HG03354 (cell line): ENCODE data around the gene CPA3.

Experiments
- ATAC-seq: cut with Tn5 transposase; IDR thresholded peaks from one replicate; pipeline ENCODE4 v1.9.1; 2021; ENCODE audit warnings: mild to moderate bottlenecking; ENCODE audit not compliant: unreplicated experiment, poor library complexity, severe bottlenecking

Gene CPA3

GRCh38 chr3:148906667-148907066, 41.6 kb downstream of the CPA3 start:
- ATAC-seq, result no peak

- ATAC-seq, result no peak
Measured at GRCh38 chr3:148911173-148911572, 46.1 kb downstream of the CPA3 start.

DNA sequence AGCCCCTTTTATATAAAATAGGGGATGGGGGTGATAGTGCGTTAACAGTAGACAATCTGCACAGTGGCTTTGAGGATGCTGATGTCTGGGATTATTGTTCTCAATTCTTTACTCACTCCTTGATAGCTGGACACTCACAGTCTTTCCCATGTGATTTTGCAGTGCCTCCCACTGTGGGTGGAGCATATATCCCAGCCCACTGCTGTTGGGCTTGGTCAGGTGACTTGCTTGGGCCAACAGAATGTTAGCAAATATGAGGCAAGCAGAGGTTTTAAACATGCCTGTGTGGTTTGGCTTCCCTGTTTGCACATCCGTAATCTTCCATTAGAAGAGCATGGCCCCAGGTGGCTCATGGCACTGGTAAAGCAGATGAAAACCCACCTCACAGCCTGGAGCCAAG, 46.5 kb downstream of the CPA3 start:
- ATAC-seq, result no peak

- no peak for ATAC-seq
Measured at GRCh38 chr3:148914936-148915690, 50.0 kb downstream of the CPA3 start.

DNA sequence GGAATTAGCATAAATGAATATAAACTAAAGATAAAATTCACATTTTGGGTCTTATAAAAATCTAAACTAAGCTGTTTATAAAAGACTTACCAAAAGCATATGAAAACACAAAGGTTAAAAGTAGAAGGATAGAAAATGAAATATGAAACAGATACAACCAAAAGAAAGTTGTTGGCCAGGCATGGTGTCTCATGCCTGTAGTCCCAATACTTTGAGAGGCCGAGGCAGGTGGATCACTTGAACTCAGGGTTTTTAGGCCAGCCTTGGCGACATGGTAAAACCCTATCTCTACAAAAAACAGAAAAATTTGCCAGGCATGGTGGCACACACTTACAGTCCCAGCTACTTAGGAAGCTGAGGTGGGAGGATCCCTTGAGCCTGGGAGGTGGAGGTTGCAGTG, 51.0 kb downstream of the CPA3 start:
- ATAC-seq, result no peak

DNA sequence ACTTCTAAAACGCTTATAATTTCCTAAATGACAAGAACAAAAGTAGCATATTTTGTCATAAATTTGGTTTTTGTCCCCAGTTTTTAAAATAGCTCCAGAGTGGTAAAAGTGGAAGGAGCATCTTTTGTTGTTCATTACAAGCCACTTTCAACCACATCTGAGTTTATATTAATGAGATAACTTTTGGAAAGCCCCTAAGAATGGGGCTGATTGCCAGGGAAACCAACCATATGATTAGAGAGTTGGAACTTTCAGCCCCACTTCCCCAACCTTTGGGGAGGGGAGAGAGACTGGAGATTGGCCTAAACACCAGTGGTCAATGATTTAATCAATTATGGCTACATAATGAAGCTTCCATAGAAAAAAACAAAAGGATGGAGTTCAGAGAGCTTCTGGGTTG, 57.4 kb downstream of the CPA3 start:
- peak; percentile 52 for ATAC-seq

GRCh38 chr3:148923592-148923991, 58.5 kb downstream of the CPA3 start:
- ATAC-seq, result peak; percentile 63

DNA sequence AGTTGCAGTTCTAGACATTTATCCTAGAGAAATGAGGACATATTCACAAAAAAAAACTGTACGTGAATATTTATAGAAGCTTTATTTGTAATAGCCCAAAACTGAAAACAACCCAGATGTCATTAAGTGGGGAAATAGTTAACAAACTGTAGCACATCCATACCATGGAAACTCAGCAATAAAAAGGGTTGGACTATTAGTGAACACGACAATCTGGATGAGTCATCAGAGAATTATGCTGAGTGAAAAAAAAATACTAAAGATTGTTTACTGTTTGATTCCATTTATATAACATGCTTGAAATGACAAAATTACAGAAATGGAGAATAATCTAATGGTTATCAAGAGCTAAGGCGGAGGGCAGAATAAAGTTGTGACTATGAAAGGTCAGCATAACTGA, 59.5 kb downstream of the CPA3 start:
- ATAC-seq, result no peak

DNA sequence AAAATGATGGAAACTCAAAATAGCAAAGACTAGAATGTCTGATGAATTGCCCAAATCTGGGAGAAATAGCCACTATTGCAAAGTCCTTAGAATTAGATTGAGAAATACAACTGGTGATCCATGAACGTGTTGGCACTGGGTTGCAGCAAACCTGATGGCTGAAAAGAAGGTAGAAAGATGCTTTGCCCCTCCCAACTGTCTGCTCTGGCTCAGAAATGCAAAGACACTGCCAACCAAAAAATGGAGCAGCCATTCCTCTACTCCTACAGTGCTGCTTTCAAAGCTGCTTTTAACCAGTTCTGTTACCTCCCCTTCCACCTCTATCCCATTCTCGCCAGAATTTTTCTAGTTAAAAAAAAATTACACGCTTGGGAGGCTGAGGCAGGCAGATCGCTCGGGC, 60.7 kb downstream of the CPA3 start:
- ATAC-seq, result no peak

- ATAC-seq, result no peak
Measured at GRCh38 chr3:148930752-148931151, 65.7 kb downstream of the CPA3 start.

DNA sequence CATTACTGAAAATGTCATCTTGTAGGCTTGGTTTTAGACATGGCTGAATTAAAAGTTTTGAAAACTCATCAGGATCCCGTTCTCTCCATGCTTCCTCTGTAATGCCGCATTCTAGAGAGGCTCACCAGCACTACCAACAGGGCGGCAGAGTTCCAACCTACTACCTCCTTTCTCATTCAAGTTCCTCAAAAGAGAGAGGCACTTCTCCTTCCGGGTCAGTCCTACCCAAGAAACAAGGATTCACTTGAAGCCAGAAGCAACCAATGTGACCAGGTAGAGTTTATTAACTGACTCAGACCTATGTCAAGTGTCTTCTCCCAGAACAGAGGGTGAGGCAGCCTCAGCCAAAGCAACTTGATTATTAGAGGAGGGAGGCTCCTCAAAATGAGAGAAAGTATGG, 66.5 kb downstream of the CPA3 start:
- no peak for ATAC-seq

DNA sequence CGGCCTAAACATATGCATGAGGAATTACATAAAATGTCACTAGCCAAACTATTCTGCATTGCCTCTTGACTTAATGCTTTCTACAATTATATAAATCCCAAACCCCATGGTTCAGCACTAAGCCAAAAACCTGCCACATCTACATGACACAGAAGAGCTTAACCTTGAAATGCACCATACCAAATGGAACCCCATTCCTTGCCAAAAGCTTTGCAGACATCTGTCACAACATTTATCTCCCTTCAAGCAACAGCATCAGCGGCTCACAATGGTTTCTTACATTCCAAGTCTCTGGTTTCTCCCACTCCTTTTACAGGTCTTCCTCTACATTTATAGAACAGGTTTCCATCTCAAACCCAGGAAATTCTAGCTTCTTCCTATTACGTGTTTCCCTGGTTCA, 67.9 kb downstream of the CPA3 start:
- no peak for ATAC-seq

DNA sequence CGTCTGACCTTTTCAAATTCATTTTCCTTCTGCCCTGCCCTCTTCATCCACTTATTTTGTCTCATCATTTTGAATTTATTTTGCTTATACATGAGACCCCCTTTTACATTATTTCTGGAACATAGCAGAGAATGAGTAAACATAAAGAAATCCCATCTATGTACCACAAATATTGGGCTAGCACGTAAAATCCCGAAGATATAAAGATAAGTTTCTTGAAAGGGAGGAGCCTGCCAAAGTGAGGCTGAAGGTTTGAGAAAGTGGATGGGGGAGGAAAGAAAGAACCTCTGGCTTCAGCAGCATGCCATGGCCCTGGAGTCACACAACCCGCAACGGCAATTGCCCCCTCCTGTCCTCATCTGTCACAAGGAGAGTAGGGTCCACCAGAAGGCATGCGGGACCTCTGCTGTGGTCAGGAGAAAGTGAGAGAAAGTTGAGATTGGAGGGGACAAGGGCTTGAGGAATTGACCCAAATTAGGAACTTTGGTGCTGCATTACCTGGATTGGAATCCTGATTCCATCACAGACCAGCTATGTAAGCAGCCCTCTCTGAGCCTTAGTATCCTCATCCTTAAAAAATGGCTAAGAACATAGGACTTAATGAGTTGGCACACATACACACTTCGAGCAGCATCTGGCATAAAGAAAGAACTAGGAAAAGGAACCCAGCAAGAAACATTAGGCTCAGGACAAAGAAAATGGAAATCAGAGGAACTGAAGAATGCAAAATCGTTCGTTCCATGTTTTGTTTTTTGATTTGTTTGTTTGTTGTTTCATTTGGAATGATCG, 72.6 kb downstream of the CPA3 start:
- ATAC-seq, result no peak

DNA sequence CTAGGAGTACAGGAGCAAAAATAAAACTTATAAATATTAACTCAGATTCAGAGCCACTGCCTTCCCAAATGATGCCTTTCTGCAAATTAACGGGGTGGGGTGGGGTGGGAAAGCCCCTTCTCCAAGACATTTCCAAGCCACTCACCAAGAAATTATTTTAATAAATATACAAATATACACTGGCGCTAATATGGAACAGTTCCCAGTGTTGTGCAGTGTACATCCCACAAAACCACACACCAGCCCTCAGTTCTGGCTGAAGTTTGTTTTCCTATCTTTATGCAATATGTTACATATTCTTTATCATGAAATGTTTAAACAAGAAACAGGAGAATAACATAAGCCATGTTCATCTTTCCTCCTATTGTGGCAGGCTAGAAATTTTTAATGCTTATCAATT, 73.2 kb downstream of the CPA3 start:
- ATAC-seq, result no peak

- no peak for ATAC-seq
Measured at GRCh38 chr3:148938936-148939335, 73.8 kb downstream of the CPA3 start.

GRCh38 chr3:148940983-148941382, 75.9 kb downstream of the CPA3 start:
- no peak for ATAC-seq

DNA sequence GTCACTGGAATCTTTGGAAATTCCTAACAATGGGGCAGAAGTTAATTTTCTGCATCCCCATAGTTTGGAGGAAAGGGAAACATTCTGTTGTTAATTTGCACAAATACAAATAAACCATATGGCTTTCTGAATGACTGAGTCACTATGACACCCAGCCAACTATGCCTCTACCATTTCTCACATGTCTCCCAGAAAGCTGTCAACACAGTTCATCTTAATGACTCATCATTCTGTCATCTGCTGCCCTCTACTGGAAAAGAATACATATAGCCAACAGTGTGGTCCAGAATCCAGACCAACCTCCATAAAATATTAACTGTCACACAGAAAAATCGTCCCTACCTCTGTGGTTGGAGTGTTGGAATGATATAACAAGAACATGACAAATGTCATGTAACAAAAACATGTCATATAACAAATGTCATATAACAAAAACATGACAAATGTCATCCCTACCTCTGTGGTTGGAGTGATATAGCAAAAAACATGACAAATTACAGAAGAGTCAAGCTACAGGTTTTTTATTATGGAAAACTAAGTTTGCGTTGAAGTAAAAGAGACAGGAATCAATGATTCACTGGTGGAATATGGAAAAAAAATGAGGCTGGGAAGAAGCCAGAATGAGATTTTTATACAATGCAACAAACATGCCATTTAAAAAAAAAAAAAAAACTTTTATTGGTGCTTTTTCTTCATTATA, 78.6 kb downstream of the CPA3 start:
- peak; percentile 99 for ATAC-seq

DNA sequence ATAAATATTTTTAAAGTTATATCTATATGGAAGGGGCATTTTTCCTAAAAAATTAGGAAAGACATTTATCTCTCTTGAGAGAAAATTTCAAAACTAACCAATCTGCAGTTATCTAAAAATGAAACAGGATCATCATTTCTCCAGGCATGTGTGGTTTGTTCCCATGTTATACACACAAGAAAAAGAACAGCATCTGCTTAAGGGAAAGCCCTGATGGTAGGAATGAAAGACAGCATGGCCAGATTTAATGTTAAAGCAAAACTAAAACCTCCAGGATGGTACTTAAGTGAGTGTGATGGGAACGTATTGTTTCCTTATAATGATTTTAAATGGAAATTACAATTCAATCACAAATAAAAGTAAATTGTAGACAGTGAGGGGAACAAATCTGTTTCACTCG, 80.0 kb downstream of the CPA3 start:
- no peak for ATAC-seq
